ENCODE results near the gene TYRO3.

DNA sequence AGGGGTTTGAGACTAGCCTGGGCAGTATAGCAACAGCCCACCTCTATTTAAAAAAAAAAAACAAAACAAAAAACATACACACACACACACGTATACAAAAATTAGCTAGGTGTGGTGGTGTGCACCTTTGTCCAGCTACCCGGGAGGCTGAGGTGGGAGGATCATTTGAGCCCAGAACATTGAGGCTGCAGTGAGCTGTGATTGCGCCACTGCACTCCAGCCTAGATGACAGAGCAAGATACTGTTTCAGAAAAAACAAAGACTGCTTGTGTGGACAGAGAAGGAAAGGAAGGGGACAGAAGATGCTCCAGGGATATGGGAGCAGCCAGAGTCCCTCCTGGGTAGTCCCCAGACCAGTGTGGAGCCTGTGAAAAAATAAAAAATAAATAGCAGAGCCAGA is 12.9 kb downstream of the TYRO3 start:
- TF ChIP-seq, protein P1, sequence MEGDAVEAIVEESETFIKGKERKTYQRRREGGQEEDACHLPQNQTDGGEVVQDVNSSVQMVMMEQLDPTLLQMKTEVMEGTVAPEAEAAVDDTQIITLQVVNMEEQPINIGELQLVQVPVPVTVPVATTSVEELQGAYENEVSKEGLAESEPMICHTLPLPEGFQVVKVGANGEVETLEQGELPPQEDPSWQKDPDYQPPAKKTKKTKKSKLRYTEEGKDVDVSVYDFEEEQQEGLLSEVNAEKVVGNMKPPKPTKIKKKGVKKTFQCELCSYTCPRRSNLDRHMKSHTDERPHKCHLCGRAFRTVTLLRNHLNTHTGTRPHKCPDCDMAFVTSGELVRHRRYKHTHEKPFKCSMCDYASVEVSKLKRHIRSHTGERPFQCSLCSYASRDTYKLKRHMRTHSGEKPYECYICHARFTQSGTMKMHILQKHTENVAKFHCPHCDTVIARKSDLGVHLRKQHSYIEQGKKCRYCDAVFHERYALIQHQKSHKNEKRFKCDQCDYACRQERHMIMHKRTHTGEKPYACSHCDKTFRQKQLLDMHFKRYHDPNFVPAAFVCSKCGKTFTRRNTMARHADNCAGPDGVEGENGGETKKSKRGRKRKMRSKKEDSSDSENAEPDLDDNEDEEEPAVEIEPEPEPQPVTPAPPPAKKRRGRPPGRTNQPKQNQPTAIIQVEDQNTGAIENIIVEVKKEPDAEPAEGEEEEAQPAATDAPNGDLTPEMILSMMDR (conservative IDR thresholded peaks at IDR 0.05; ENCODE audit: low read length) = no peak
- no peak for TF ChIP-seq EZH2phosphoT487 (IDR thresholded peaks at IDR 0.05; ENCODE audit: borderline replicate concordance, low read depth, low read length)

Measured in OCI-LY7 (cell line).